GM23338 (cell line): ENCODE measurements around the gene SLC25A18. TPM values are rescaled to one million over a fixed set of nuclear protein-coding genes. Genes with fewer than 3 reads are reported as not detected.
A peak's percentile ranks its signal among the peaks of the same experiment; 100 is the strongest.

Experiments used
- ATAC-seq: fragments of 200-7000 bp; cut with Tn5 transposase; 3 replicates; pipeline ENCODE4 v1.9.1; 2020
- DNase-seq: peaks from one replicate; pipeline ENCODE4 v3.0.0-alpha.2; 2015; ENCODE audit warnings: low spot score
- H2AFZ ChIP-seq: fragments of 200-600 bp; sonication (generic); 2 replicates; pipeline ENCODE4 v1.8.0; 2016; ENCODE audit warnings: antibody characterized with exemption, mild to moderate bottlenecking, moderate library complexity
- H3F3A ChIP-seq: fragments of 200-600 bp; sonication (generic); replicated peaks from 2 replicates; pipeline ENCODE4 v1.8.0; 2017; ENCODE audit warnings: antibody characterized with exemption, mixed run types, low read depth
- H3K27ac ChIP-seq: fragments of 200-600 bp; sonication (generic); 2 replicates; pipeline ENCODE4 v1.6.1; 2016; ENCODE audit warnings: low read depth
- H3K27me3 ChIP-seq: fragments of 200-600 bp; sonication (generic); 2 replicates; pipeline ENCODE4 v1.8.0; 2016; ENCODE audit warnings: mild to moderate bottlenecking, mixed run types, moderate library complexity; ENCODE audit not compliant: insufficient read depth
- H3K36me3 ChIP-seq: fragments of 200-600 bp; sonication (generic); 2 replicates; pipeline ENCODE4 v1.8.0; 2016; ENCODE audit warnings: mild to moderate bottlenecking; ENCODE audit not compliant: insufficient read depth
- H3K4me1 ChIP-seq: fragments of 200-600 bp; sonication (generic); 2 replicates; pipeline ENCODE4 v1.8.0; 2016; ENCODE audit warnings: mild to moderate bottlenecking, moderate library complexity; ENCODE audit not compliant: insufficient read depth
- H3K4me2 ChIP-seq: fragments of 200-600 bp; sonication (generic); 2 replicates; pipeline ENCODE4 v1.7.1; 2017; ENCODE audit warnings: mixed run types
- H3K4me3 ChIP-seq: fragments of 200-600 bp; sonication (generic); 2 replicates; pipeline ENCODE4 v1.6.1; 2016; ENCODE audit warnings: mixed run types
- H3K79me2 ChIP-seq: fragments of 200-600 bp; sonication (generic); replicated peaks from 2 replicates; pipeline ENCODE4 v1.8.0; 2017; ENCODE audit warnings: mild to moderate bottlenecking; ENCODE audit not compliant: insufficient read depth
- H3K9me2 ChIP-seq: fragments of 200-600 bp; sonication (generic); 2 replicates; pipeline ENCODE4 v1.8.0; 2017; ENCODE audit not compliant: insufficient read depth
- H4K20me1 ChIP-seq: fragments of 200-600 bp; sonication (generic); replicated peaks from 2 replicates; pipeline ENCODE4 v1.8.0; 2017; ENCODE audit warnings: mild to moderate bottlenecking; ENCODE audit not compliant: insufficient read depth
- H3K27ac Mint-ChIP-seq: 2 replicates; pipeline ENCODE4 v1.8.0; 2020; ENCODE audit warnings: inconsistent platforms, mild to moderate bottlenecking, moderate library complexity, mixed read lengths
- H3K27me3 Mint-ChIP-seq: 3 replicates; pipeline ENCODE4 v1.8.0; 2022; ENCODE audit warnings: low read depth, mild to moderate bottlenecking, moderate library complexity, mixed read lengths, inconsistent platforms; ENCODE audit not compliant: insufficient read depth, poor library complexity
- H3K36me3 Mint-ChIP-seq: 3 replicates; pipeline ENCODE4 v1.8.0; 2021; ENCODE audit warnings: low read depth, mild to moderate bottlenecking, inconsistent platforms, moderate library complexity, mixed read lengths
- H3K4me1 Mint-ChIP-seq: 3 replicates; pipeline ENCODE4 v1.8.0; 2020; ENCODE audit warnings: mild to moderate bottlenecking, inconsistent platforms, mixed read lengths
- H3K4me3 Mint-ChIP-seq: 3 replicates; pipeline ENCODE4 v1.8.0; 2021; ENCODE audit warnings: moderate library complexity, mild to moderate bottlenecking, inconsistent platforms, mixed read lengths
- H3K9me3 Mint-ChIP-seq: 3 replicates; pipeline ENCODE4 v1.8.0; 2020; ENCODE audit warnings: moderate library complexity, mild to moderate bottlenecking, inconsistent platforms, mixed read lengths
- CREB1 ChIP-seq: fragments of 250-450 bp; sonication (Bioruptor Pico); IDR thresholded peaks from 2 replicates; pipeline ENCODE4 v1.5.0; 2020; ENCODE audit warnings: low read depth, mild to moderate bottlenecking, moderate library complexity
- NANOG ChIP-seq: IDR thresholded peaks from 2 replicates; pipeline ENCODE4 v1.6.1; 2016; ENCODE audit warnings: antibody characterized with exemption, borderline replicate concordance
- ZNF331 ChIP-seq: fragments of 250-450 bp; sonication (Bioruptor Pico); IDR thresholded peaks from 2 replicates; pipeline ENCODE4 v1.5.0; 2020; ENCODE audit warnings: low read depth, mild to moderate bottlenecking, moderate library complexity
- polyA plus RNA-seq: library from polyadenylated mRNA; unstranded; fragments of >200 nt; fragmentation: Nextera tagmentation; extraction: Ambion mirVana; gene quantifications from 2 replicates; pipeline ENCODE4 v1.2.1, GENCODE V29; 2016
- total RNA-seq: library from RNA; depleted of rRNA; stranded (reverse); fragments of >200 nt; shearing (Covaris generic); gene quantifications from 2 replicates; pipeline ENCODE4 v1.2.3, GENCODE V29; 2014
- TF ChIP-seq, protein P1 (sequence below): IDR thresholded peaks from 2 replicates; pipeline ENCODE4 v1.6.1; 2016; ENCODE audit warnings: antibody characterized with exemption
- TF ChIP-seq, protein P2 (sequence below): fragments of 250-450 bp; sonication (Bioruptor Pico); IDR thresholded peaks from 2 replicates; pipeline ENCODE4 v1.5.0; 2020; ENCODE audit warnings: mild to moderate bottlenecking, moderate library complexity

SLC25A18 gene
- total and polyA plus RNA-seq, 2 experiments from 2014 or later = 1.2 to 1.9 TPM

DNA sequence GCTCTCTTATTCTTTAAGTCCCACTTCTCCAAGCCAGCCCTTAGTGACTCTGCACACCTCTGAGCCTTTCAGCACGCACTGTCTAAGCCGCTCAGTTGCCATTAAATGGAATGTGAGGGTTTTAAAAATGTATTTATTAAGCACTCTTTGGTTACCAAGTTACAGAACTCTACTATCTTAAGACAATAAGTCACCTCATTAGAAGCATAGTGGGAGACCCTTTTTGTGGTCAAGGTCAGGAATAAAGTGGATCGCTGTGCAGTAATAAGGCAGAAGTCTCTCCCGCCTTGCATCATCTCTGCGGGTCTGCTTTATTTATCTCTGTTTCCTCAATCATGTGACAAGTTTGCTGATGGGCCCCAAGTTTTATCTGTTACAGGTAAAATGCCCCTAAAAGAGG lies 11.9 kb downstream of the SLC25A18 start:
- H3K27ac Mint-ChIP-seq = no peak overlapping the region
- H3K9me2 ChIP-seq = no peaks in the 10 kb centered on the region
- peaks cover 17% of the 10 kb centered on the region for H3K4me1 Mint-ChIP-seq

DNA sequence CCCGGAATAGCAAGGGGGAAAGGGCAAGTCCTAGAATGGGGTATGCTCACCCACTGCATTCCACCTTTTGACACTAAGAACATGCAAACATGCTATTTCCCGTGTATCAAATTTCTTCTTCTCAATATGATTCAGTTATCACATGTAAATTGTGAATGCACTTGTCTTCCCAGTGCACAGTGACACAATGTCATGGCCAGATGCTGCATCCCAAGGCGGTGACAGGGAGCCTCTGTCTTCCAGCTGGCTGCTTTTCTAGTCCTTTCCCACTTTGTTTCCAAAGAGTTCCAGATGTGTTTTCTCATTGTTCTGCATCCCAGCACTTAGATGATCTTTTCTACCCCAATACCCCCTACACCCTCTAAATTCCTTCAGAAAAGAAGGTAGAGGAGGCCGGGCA lies 12.4 kb downstream of the SLC25A18 start:
- Mint-ChIP-seq H3K4me1 (peaks cover 14% of the 10 kb centered on the region), H3K36me3 (no peaks in the 10 kb centered on the region; the same call in 2 of the 3 replicates)
- ATAC-seq = no peak

More for the DNA sequence above, 11.9 kb downstream of the SLC25A18 start:
- Histone ChIP-seq H4K20me1 (no peaks in the 10 kb centered on the region), H3K36me3 (no peaks in the 10 kb centered on the region), H3K4me2 (no peak overlapping the region), H3K4me1 (peaks cover 6% of the 10 kb centered on the region; the same call in 1 of the 2 replicates), H3F3A (peaks cover 2% of the 10 kb centered on the region; the same call in 1 of the 2 replicates), H3K4me3 (no peak overlapping the region), H3K27ac (no peak overlapping the region), H3K79me2 (no peaks in the 10 kb centered on the region), H2AFZ (no peak overlapping the region), H3K27me3 (no peaks in the 10 kb centered on the region)
- Mint-ChIP-seq H3K4me3 (no peak overlapping the region), H3K36me3 (no peaks in the 10 kb centered on the region; the same call in 2 of the 3 replicates), H3K9me3 (no peaks in the 10 kb centered on the region; the same call in 2 of the 3 replicates), H3K27me3 (peaks cover 27% of the 10 kb centered on the region)
- no peak for ATAC-seq
- TF ChIP-seq, protein P1, sequence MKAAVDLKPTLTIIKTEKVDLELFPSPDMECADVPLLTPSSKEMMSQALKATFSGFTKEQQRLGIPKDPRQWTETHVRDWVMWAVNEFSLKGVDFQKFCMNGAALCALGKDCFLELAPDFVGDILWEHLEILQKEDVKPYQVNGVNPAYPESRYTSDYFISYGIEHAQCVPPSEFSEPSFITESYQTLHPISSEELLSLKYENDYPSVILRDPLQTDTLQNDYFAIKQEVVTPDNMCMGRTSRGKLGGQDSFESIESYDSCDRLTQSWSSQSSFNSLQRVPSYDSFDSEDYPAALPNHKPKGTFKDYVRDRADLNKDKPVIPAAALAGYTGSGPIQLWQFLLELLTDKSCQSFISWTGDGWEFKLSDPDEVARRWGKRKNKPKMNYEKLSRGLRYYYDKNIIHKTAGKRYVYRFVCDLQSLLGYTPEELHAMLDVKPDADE = no peak
- DNase-seq = no peak

DNA sequence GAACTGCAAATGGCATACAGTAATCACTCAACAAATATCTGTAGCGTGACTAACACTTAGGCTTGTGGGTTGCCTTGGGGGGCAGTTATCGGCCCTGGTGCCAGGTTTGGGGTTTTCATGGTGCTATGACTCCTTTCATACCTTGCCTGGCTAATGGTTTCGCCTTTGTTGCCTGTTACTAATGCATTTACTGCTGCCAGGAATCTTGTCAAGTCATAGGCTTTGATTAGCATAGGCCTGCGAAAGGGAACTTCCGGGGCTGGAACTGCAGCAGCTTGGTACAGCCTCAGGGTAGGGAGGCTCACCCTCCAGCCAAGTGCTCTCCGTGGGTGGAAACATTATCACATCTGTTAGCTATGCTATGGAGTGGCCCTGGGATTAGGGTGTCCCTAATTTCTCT lies 13.2 kb downstream of the SLC25A18 start:
- TF ChIP-seq CREB1 (CRISPR knock-in tag) (no peak), NANOG (no peak)
- TF ChIP-seq, protein P2, sequence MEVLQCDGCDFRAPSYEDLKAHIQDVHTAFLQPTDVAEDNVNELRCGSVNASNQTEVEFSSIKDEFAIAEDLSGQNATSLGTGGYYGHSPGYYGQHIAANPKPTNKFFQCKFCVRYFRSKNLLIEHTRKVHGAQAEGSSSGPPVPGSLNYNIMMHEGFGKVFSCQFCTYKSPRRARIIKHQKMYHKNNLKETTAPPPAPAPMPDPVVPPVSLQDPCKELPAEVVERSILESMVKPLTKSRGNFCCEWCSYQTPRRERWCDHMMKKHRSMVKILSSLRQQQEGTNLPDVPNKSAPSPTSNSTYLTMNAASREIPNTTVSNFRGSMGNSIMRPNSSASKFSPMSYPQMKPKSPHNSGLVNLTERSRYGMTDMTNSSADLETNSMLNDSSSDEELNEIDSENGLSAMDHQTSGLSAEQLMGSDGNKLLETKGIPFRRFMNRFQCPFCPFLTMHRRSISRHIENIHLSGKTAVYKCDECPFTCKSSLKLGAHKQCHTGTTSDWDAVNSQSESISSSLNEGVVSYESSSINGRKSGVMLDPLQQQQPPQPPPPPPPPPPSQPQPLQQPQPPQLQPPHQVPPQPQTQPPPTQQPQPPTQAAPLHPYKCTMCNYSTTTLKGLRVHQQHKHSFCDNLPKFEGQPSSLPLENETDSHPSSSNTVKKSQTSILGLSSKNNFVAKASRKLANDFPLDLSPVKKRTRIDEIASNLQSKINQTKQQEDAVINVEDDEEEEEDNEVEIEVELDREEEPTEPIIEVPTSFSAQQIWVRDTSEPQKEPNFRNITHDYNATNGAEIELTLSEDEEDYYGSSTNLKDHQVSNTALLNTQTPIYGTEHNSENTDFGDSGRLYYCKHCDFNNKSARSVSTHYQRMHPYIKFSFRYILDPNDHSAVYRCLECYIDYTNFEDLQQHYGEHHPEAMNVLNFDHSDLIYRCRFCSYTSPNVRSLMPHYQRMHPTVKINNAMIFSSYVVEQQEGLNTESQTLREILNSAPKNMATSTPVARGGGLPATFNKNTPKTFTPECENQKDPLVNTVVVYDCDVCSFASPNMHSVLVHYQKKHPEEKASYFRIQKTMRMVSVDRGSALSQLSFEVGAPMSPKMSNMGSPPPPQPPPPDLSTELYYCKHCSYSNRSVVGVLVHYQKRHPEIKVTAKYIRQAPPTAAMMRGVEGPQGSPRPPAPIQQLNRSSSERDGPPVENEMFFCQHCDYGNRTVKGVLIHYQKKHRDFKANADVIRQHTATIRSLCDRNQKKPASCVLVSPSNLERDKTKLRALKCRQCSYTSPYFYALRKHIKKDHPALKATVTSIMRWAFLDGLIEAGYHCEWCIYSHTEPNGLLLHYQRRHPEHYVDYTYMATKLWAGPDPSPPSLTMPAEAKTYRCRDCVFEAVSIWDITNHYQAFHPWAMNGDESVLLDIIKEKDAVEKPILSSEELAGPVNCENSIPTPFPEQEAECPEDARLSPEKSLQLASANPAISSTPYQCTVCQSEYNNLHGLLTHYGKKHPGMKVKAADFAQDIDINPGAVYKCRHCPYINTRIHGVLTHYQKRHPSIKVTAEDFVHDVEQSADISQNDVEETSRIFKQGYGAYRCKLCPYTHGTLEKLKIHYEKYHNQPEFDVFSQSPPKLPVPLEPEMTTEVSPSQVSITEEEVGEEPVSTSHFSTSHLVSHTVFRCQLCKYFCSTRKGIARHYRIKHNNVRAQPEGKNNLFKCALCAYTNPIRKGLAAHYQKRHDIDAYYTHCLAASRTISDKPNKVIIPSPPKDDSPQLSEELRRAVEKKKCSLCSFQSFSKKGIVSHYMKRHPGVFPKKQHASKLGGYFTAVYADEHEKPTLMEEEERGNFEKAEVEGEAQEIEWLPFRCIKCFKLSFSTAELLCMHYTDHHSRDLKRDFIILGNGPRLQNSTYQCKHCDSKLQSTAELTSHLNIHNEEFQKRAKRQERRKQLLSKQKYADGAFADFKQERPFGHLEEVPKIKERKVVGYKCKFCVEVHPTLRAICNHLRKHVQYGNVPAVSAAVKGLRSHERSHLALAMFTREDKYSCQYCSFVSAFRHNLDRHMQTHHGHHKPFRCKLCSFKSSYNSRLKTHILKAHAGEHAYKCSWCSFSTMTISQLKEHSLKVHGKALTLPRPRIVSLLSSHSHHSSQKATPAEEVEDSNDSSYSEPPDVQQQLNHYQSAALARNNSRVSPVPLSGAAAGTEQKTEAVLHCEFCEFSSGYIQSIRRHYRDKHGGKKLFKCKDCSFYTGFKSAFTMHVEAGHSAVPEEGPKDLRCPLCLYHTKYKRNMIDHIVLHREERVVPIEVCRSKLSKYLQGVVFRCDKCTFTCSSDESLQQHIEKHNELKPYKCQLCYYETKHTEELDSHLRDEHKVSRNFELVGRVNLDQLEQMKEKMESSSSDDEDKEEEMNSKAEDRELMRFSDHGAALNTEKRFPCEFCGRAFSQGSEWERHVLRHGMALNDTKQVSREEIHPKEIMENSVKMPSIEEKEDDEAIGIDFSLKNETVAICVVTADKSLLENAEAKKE = no peak
- Histone ChIP-seq H2AFZ (no peak overlapping the region), H3K36me3 (no peaks in the 10 kb centered on the region), H3K4me2 (no peak overlapping the region), H3K79me2 (no peaks in the 10 kb centered on the region), H3K4me3 (no peak overlapping the region), H4K20me1 (no peaks in the 10 kb centered on the region), H3K27ac (no peak overlapping the region), H3F3A (peaks cover 5% of the 10 kb centered on the region; the same call in 1 of the 2 replicates), H3K9me2 (no peaks in the 10 kb centered on the region), H3K27me3 (no peaks in the 10 kb centered on the region), H3K4me1 (no peaks in the 10 kb centered on the region)
- Mint-ChIP-seq H3K4me3 (no peak overlapping the region), H3K27ac (peak overlapping the region; percentile 87; the same call in 1 of the 2 replicates), H3K4me1 (peaks cover 9% of the 10 kb centered on the region), H3K27me3 (peaks cover 23% of the 10 kb centered on the region), H3K9me3 (no peaks in the 10 kb centered on the region; the same call in 2 of the 3 replicates), H3K36me3 (no peaks in the 10 kb centered on the region; the same call in 2 of the 3 replicates)
- ATAC-seq (peak; percentile 8), DNase-seq (peak; percentile 51)

More for the DNA sequence above, 12.4 kb downstream of the SLC25A18 start:
- no peaks in the 10 kb centered on the region for H3K36me3 ChIP-seq
- H3K4me2 ChIP-seq = no peak overlapping the region
- no peak for DNase-seq
- H3K4me1 ChIP-seq = peaks cover 1% of the 10 kb centered on the region; the same call in 1 of the 2 replicates
- no peak overlapping the region for H3K4me3 Mint-ChIP-seq
- no peaks in the 10 kb centered on the region for H3K79me2 ChIP-seq
- no peak for TF ChIP-seq ZNF331 (CRISPR knock-in tag)
- H4K20me1 ChIP-seq = no peaks in the 10 kb centered on the region
- no peak overlapping the region for H3K4me3 ChIP-seq
- H3K27me3 Mint-ChIP-seq = peaks cover 27% of the 10 kb centered on the region
- no peaks in the 10 kb centered on the region for H3K27me3 ChIP-seq
- no peaks in the 10 kb centered on the region for H3K9me2 ChIP-seq
- no peak overlapping the region for H3K27ac ChIP-seq
- H2AFZ ChIP-seq = no peak overlapping the region
- H3F3A ChIP-seq = peaks cover 5% of the 10 kb centered on the region; the same call in 1 of the 2 replicates
- no peaks in the 10 kb centered on the region; the same call in 2 of the 3 replicates for H3K9me3 Mint-ChIP-seq
- H3K27ac Mint-ChIP-seq = 0 out of 2 replicates have a peak overlapping the region, but pooled peaks have one; percentile 15
